Measurements from ENCODE around the gene LRRC8E. TPM values are rescaled to one million over a fixed set of nuclear protein-coding genes. Genes with fewer than 3 reads are reported as not detected.

The LRRC8E gene
- total RNA-seq, 1 experiment from 2014 or later: 18.1 TPM

DNA sequence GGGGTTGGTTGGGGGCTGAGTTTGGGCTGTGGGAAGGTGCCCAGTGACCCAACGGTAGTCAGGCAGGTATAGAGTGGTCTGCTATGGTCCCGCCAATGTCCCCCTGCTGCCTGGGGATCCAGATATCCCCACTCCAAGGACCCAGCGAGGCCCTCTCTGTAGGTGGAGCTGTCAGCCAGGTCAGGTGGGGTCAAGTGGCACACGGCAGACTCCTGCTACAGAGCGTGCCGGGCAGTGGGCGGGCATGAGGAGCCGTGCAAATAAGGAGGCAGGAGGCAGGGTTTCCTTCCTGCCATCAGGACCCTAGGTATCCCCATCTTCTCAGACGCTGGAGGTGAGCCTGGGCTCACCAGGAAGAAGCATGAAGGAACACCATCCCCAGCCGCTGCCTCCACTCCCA lies 43.4 kb upstream of the LRRC8E start (continued):
- TF ChIP-seq CTCF (IDR thresholded peaks at IDR 0.05 in 2 of 3, conservative IDR thresholded peaks at IDR 0.05 in 1 of 3; ENCODE audit: borderline replicate concordance in 1 of 3, insufficient read depth in 1 of 3, low read depth in 2 of 3, low read length in 2 of 3): no peak
- TF ChIP-seq POLR2A (IDR thresholded peaks at IDR 0.05; ENCODE audit: borderline replicate concordance, extremely low read depth, insufficient read depth, insufficient read length): no peak

- intact Hi-C loops (cut with micrococcal nuclease): no loop called here
- Histone ChIP-seq H3K9me3 (ENCODE audit: control insufficient read depth in 1 of 2, insufficient read depth in 1 of 2, low read depth in 1 of 2, low read length in 2 of 2) (no peaks in the 10 kb centered on the region; a peak in 1 of 4 replicates), H3K4me2 (ENCODE audit: low read length) (no peak overlapping the region), H3K4me1 (ENCODE audit: control insufficient read depth in 1 of 2, insufficient read depth in 2 of 2, low read length in 2 of 2) (no peaks in the 10 kb centered on the region; a peak in 1 of 4 replicates), H3K9ac (ENCODE audit: low read length) (no peak overlapping the region), H4K20me1 (ENCODE audit: insufficient read depth) (no peaks in the 10 kb centered on the region), H3K27me3 (ENCODE audit: insufficient read depth, low read length) (no peaks in the 10 kb centered on the region), H3K36me3 (ENCODE audit: control insufficient read depth in 1 of 2, insufficient read depth in 2 of 2, low read length in 2 of 2) (no peaks in the 10 kb centered on the region), H3K9me2 (ENCODE audit: insufficient read depth) (no peaks in the 10 kb centered on the region), H3K79me2 (ENCODE audit: insufficient read depth, low read length) (no peaks in the 10 kb centered on the region), H3K27ac (ENCODE audit: low read depth, low read length) (no peak overlapping the region), H3K4me3 (replicated peaks in 1 of 2; ENCODE audit: low read depth in 1 of 2, low read length in 2 of 2) (no peak overlapping the region), H2AFZ (ENCODE audit: low read depth, low read length, poor library complexity, severe bottlenecking) (no peak overlapping the region)
- ChIA-PET CTCF (no interaction called here), RAD21 (ENCODE audit: low non-redundant PET in 1 of 2, low total read pairs in 2 of 2, uncharacterized antibody in 2 of 2, unreplicated experiment in 2 of 2) (no interaction called here), POLR2A (no interaction called here)
- ATAC-seq (no peak), DNase-seq (ENCODE audit: low read depth, low spot score) (no peak)
- TF ChIP-seq ELF1 (IDR thresholded peaks at IDR 0.05; ENCODE audit: borderline replicate concordance, low read depth) (no peak), JUND (IDR thresholded peaks at IDR 0.05) (no peak), POLR2AphosphoS5 (IDR thresholded peaks at IDR 0.05; ENCODE audit: low read depth, low read length) (no peak), POLR2A (IDR thresholded peaks at IDR 0.05; ENCODE audit: borderline replicate concordance, extremely low read depth, insufficient read depth, insufficient read length) (no peak), CBX3 (IDR thresholded peaks at IDR 0.05; ENCODE audit: low read depth) (no peak), FOSL1 (IDR thresholded peaks at IDR 0.05; ENCODE audit: low read depth) (no peak), TCF7L2 (IDR thresholded peaks at IDR 0.05; ENCODE audit: borderline replicate concordance, extremely low read depth, insufficient read depth, insufficient read length) (no peak)
- TF ChIP-seq, protein P1, sequence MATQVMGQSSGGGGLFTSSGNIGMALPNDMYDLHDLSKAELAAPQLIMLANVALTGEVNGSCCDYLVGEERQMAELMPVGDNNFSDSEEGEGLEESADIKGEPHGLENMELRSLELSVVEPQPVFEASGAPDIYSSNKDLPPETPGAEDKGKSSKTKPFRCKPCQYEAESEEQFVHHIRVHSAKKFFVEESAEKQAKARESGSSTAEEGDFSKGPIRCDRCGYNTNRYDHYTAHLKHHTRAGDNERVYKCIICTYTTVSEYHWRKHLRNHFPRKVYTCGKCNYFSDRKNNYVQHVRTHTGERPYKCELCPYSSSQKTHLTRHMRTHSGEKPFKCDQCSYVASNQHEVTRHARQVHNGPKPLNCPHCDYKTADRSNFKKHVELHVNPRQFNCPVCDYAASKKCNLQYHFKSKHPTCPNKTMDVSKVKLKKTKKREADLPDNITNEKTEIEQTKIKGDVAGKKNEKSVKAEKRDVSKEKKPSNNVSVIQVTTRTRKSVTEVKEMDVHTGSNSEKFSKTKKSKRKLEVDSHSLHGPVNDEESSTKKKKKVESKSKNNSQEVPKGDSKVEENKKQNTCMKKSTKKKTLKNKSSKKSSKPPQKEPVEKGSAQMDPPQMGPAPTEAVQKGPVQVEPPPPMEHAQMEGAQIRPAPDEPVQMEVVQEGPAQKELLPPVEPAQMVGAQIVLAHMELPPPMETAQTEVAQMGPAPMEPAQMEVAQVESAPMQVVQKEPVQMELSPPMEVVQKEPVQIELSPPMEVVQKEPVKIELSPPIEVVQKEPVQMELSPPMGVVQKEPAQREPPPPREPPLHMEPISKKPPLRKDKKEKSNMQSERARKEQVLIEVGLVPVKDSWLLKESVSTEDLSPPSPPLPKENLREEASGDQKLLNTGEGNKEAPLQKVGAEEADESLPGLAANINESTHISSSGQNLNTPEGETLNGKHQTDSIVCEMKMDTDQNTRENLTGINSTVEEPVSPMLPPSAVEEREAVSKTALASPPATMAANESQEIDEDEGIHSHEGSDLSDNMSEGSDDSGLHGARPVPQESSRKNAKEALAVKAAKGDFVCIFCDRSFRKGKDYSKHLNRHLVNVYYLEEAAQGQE (IDR thresholded peaks at IDR 0.05; ENCODE audit: low read depth): no peak
- no TSS peak for BruUV-seq (replicated peaks)
Measured at GRCh38 chr19:7845390-7846154, 42.7 kb upstream of the LRRC8E start.

Measured in HCT116 (cell line).